Cortex of kidney (tissue), 1 donor: ENCODE data around the gene IL1RAPL2.

Source experiments
- DNase-seq: peaks from one replicate; lab custom pipeline; 2025; lab: John Stamatoyannopoulos, UW

The IL1RAPL2 gene

GRCh38 chrX:105700331-105700730 is 1134.3 kb downstream of the IL1RAPL2 start:
- DNase-seq: no peak

- no peak for DNase-seq
Observed at GRCh38 chrX:105701310-105702052, 1135.5 kb downstream of the IL1RAPL2 start.

DNA sequence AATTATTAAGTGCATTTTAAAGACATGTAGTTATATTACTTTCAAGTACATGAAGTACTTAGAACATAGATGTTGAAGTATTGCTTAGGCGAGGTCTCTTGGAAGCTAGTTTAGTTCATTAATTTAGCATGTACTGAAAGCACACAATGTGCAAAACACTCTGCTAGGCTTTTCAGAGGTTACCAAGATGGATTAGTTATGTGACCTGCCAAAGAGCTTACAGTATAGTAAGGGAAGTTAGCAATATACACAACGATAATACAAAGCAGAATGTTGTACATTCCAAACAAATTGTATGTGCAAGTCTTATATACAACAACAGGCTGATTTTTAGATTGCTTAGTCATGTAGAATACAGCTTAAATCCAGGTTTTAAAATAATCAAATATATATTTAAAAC is 1137.9 kb downstream of the IL1RAPL2 start:
- DNase-seq: no peak

- DNase-seq: no peak
Observed at GRCh38 chrX:105706041-105706440, 1140.0 kb downstream of the IL1RAPL2 start.

DNA sequence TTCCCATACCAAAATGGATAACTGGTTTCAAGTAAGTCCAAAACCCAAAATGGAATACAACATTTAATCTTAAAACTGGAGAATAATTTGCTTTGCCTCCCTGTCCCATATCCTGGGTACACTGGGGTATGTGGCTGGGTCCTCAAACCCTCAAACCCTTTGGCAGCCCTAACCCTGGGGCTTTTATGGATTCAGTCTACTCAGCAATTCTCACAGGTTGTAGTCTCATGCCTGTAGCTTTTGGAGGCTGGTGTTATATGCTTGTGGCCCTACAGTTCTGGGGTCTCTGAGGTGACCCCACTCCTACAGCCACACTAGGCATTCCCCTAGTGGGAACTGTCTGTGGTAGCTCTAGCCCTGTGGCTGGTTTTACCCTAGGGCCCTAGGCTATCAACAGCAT is 1145.8 kb downstream of the IL1RAPL2 start:
- no peak for DNase-seq

- DNase-seq: no peak
Observed at GRCh38 chrX:105715746-105716145, 1149.7 kb downstream of the IL1RAPL2 start.

DNA sequence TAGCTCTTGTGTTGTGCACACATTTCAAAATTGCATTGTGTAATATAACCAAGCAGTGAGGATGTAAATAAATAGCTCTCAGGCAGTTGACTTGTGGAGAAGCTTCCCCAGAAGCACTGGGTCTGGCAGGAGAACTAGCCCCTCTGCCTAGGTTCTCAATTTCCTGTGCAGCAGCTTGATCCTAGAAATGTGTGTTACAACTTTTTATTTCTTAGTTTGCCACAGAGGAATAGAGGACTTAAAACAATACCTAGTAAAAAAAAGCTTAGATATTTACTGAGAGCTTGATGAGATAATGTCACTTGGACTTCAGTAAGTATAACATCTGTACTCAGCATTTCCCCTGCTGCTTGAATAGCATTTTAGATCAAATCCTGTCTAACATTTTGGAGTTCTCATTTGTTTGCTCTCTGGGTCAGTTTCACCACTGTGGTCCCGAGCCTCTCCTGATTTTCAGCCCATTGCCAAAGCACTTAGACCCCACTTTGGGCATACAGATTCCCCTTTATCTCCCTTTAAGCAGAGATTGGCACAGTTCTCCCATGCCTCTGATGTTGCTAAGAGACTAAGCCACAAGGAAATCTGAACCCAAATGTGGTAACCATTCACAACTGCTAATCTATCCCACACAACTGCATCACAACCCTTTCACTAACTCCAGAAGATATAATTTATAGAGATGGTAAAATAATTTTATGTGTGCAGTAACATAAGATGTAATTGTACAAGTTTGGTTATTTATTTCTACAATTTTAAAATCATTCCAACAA is 1158.2 kb downstream of the IL1RAPL2 start:
- no peak for DNase-seq

- DNase-seq: no peak
Observed at GRCh38 chrX:105725228-105725627, 1159.2 kb downstream of the IL1RAPL2 start.

- DNase-seq: no peak
Observed at GRCh38 chrX:105738162-105738561, 1172.2 kb downstream of the IL1RAPL2 start.

- DNase-seq: no peak
Observed at GRCh38 chrX:105744291-105744690, 1178.3 kb downstream of the IL1RAPL2 start.

GRCh38 chrX:105744946-105745345 is 1178.9 kb downstream of the IL1RAPL2 start:
- no peak for DNase-seq

GRCh38 chrX:105745863-105746262 is 1179.9 kb downstream of the IL1RAPL2 start:
- no peak for DNase-seq

DNA sequence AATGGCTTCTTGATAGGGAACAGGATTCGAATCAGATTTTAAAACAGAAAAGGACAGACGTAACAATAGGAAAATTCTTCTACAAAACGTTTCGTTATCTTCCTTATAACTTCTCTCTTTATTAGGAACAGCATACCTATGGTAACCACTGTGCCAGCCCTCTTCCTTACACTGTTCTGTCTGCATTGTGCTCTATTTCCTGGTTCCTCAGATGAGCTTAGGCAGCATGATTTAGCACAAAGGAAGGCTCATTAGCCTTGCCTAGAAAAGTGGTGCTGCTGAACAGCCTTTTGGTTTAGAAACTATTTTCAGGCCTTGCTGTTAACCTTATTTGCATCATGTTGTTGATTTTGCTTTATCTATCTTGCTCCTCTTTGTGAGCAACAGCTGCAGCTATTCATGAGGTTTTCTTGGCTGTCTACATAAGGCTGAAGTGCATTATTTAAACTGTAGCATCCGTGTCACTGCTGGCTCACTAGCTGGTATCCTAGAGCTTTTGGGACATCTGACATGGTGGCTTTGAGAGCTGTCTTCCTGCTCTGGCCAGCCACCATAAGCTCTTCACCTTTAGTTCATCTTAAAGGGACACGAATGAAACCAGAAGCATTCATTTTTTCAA is 1186.4 kb downstream of the IL1RAPL2 start:
- DNase-seq: no peak

GRCh38 chrX:105753411-105753810 is 1187.4 kb downstream of the IL1RAPL2 start:
- no peak for DNase-seq

DNA sequence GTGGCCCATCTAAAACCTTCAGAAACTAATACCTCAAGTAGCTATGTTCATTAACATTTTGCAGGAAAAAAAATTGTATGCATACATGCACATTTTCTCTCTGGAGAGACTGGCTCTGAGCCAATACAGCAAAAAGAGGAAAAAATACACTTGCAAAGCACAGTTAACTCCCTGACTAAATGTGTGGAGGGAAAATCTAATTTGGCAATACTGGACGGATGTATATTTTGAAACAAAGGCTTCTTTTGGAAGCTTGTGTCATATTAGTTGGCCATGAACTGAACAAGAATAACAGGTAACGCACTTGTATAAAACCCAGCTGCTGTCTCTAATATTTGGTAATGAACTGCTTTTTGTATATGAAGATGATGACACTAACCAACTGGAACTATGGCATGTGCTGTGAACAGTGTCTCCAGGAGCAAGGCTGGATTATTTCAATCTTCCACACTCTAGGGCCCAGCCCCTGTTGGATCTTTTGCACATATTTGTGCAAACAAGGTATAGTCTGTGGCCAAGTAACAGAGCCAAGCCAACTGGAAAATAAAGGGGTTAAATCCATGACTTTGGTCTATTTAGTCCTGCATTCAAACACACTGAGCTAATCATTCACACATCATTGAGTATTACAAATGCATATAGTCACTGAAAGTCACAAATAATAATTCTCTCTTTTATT is 1188.4 kb downstream of the IL1RAPL2 start:
- DNase-seq: no peak

DNA sequence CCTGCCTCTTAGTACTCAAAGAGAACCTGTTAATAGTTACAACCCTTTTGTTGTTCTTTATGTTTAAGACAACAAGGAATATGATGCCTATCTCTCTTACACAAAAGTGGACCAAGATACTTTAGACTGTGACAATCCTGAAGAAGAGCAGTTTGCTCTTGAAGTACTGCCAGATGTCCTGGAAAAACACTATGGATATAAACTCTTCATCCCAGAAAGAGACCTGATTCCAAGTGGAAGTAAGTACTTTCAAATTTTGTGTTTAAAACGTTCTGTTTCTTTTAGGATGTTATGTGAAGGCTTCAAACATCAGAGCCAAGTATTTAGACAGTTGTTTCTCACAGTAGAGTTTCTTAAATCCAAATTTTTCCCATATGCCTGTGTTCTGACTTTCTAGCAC is 1189.1 kb downstream of the IL1RAPL2 start:
- no peak for DNase-seq

- no peak for DNase-seq
Observed at GRCh38 chrX:105758754-105759153, 1192.8 kb downstream of the IL1RAPL2 start.

DNA sequence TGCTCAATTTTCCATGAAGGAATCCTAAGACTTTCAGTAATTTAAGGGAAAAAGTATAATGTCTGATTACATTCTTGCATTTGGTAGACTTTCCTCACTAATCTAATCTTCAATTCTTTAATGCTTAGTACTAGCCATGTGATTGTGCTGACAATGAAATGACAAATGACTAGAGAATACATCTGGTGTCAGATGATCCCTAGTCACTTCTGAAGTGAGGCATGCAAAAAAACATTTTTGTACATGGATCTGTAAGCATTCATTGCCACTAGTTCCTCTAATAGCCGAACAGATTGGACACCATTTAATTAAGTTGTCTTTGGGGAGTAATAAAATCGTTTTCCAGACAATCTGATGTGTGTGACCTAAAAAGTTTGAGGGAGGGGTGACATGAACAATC is 1193.6 kb downstream of the IL1RAPL2 start:
- no peak for DNase-seq

GRCh38 chrX:105765691-105766090 is 1199.7 kb downstream of the IL1RAPL2 start:
- DNase-seq: no peak

- DNase-seq: no peak
Observed at GRCh38 chrX:105773801-105774200, 1207.8 kb downstream of the IL1RAPL2 start.

GRCh38 chrX:105775679-105776078 is 1209.7 kb downstream of the IL1RAPL2 start:
- no peak for DNase-seq

DNA sequence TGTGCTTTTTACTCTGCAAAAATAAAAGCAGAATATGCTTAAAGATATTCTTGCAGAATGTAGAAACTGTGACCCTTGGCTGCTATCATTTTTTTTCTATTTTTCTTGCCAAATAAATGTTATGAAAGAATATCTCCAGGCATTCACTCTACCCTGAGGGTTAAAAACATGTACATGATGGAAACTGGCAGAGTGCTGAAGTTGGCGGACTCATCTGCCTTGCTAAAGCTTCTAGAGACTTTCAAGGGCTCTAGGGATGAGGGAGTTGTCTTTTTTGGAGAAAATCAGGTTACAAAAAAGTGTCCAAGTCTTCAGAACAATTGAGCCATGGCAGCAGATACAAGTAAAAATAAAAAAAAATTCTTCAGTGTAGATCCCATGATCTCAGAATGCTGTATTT is 1215.8 kb downstream of the IL1RAPL2 start:
- no peak for DNase-seq
